Activated T-cell treated with anti-CD3 and anti-CD28 coated beads for 24 hours (primary cell): ENCODE measurements around the gene IQGAP2.
"Not testable (repeated sequence)": the region's sequence is repeated elsewhere in the genome, so short reads cannot be mapped to it uniquely, and the experiment has no call there.

Source experiments
- DNase-seq: peaks from one replicate; pipeline ENCODE4 v3.0.0-alpha.2; 2020; ENCODE audit warnings: low read depth

IQGAP2 gene

GRCh38 chr5:76535577-76535976 lies 132.5 kb downstream of the IQGAP2 start:
- no peak for DNase-seq

GRCh38 chr5:76537073-76537543 lies 134.0 kb downstream of the IQGAP2 start:
- no peak for DNase-seq

GRCh38 chr5:76542241-76542640 lies 139.2 kb downstream of the IQGAP2 start:
- no peak for DNase-seq

GRCh38 chr5:76542887-76543690 lies 140.0 kb downstream of the IQGAP2 start:
- DNase-seq, result peak; percentile 55

DNA sequence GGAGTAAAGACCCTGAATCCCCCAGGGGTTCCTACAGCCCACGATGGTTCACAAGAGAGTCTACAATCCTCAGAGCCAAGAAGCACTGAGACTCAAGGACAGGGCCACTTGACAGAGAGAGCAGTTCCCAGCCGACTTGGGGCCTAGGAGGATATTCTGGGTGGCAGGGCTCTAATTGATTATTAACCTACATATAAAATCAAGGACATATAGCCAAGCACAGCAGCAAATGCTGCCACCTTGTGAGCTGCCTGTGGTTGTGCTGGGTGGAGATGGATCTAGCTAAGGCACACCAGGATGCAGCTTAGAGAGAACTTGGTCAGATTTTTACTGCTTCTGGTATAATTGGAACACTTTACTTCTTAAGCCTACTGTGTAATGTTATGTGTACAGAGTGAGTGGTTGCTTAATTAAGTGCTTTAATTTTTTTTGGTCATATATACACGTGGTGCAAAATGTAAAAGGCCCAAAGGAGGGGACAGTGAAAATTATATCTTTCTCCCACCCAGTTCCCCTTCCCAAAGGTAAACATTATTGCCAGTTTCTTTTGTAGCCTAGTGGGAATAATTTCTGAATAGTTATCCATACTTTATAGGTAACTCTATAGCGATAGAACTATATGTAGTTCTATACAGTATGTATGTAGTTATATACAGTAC lies 141.3 kb downstream of the IQGAP2 start:
- DNase-seq, result peak; percentile 49

GRCh38 chr5:76545184-76545583 lies 142.1 kb downstream of the IQGAP2 start:
- DNase-seq, result no peak

- no peak for DNase-seq
Observed at GRCh38 chr5:76546497-76547102, 143.5 kb downstream of the IQGAP2 start.

- peak; percentile 37 for DNase-seq
Observed at GRCh38 chr5:76547242-76547890, 144.3 kb downstream of the IQGAP2 start.

- no peak for DNase-seq
Observed at GRCh38 chr5:76547891-76548524, 144.9 kb downstream of the IQGAP2 start.

DNA sequence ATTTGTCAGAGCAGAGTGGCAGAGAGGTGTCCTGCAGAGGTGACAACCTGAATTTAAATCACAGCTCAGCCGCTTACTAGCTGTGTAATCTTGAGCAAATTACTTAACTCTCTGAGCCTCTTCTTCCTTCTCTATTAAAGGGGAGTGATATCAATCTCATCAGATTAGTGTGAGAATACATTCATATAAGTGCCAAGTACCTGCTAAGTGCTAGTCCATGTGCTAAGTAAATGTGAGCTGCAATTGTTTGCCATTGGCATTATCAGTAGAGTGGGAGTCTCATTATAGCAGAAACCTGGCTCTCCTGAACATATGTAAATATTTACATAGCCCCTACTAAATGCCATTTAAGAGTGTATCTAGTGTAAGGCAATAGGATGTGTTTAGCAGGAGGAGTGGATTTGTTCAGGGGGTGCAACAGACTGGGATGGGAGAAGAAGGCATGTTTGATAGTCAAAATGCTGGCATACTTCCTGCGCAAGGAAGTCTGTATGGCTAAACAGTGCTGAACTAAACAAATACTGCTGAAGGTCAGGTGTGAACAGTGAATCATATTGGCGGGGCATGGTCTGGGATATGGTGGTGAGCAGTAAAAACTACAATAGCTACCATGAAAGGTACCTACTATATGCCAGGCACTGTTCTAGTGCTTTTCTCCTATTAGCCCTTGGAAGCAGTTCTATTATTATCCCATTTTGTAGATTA lies 145.6 kb downstream of the IQGAP2 start:
- DNase-seq, result no peak

- DNase-seq, result not testable (repeated sequence)
Observed at GRCh38 chr5:76550881-76551280, 147.8 kb downstream of the IQGAP2 start.

- no peak for DNase-seq
Observed at GRCh38 chr5:76552546-76552945, 149.5 kb downstream of the IQGAP2 start.

DNA sequence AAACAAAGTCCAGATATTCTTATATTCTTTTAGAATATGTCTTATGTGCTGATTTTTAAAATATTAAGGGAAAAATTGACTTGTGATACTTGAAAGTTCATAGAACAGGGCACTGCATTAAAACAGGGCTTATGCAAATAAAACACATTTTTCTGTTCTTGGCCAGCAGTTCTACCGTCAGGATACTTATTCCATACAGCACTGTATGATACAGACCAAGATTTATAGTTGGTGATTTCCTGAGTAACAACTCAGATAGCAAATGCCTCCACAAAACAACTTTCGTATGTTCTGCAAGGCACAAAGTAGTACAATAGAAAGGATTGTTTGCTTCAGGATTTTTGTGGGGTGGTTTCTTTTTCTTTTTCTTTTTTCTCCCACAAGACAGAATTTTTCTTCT lies 150.2 kb downstream of the IQGAP2 start:
- no peak for DNase-seq

GRCh38 chr5:76555114-76555513 lies 152.0 kb downstream of the IQGAP2 start:
- DNase-seq, result no peak

DNA sequence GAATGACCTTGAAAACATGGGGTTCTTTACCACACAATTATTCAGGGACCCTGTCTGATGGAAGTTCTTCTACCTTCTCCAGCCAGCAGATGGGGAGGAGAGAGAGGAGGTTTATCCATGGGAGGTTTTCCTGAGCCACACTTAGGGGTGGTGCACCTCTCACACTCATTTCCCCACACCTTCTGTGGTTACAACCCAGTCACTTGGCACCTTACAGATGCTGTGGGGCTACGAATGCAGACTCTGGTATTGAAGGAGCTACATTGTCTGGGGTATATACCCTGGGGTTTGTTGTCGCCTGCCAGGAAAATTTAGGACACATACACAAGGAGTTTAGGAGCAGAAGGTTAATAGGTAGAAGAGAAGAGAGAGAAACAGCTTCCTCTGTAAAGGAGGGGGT lies 152.6 kb downstream of the IQGAP2 start:
- DNase-seq, result no peak

DNA sequence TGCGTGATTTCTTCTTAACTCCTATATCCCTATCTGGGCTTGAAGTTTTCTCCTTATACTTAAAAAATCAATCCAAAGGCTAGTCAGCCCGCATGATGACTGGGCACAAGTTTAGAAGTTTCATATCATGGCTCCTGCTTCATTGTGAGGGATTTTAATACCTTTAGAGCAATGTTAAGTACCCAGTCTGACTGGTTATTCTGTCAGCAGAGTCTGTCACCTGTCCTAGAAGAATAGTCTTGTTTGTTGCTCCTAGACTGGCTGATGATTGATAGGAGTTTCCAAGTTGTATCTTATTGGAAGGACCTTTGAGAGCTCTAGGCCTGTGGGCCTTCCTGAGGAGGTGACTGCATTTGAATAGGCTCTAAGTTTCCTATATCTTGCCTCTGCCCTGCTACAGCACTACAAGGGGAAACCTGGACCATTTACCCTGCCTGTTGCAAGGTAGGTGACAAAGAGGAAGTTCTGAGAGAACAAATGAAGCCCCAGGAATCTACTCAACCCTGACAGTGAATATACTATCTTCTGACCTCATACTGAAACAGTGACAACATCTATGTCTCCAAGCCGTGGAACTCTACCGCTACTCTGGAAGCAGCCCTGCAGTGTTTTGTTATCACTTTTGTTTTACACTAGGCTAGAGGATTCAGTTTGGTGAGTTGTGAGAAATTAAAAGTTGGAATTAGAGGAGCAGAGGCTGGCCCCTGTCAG lies 153.6 kb downstream of the IQGAP2 start:
- DNase-seq, result no peak

GRCh38 chr5:76560952-76561891 lies 158.1 kb downstream of the IQGAP2 start:
- DNase-seq, result no peak

DNA sequence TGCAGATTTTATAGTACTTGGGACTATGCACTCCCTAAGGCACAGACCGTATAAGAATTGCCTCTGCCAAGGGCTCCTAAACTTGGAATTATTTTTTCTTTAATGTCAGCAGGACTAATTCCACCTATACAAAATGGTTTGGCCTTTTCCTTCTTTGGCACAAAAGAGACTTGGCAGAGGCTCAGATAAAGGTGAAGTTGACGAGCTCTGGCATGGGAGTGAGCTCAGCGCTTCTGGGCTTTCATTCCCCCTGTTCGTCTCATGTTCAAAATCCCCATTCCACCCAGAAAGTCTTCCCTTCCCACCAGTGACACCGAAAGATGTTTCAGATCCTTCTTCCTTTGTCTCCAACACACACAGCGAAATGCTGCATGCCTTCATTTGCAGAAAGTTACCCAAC lies 158.9 kb downstream of the IQGAP2 start:
- DNase-seq, result no peak

GRCh38 chr5:76565009-76565408 lies 161.9 kb downstream of the IQGAP2 start:
- DNase-seq, result no peak

DNA sequence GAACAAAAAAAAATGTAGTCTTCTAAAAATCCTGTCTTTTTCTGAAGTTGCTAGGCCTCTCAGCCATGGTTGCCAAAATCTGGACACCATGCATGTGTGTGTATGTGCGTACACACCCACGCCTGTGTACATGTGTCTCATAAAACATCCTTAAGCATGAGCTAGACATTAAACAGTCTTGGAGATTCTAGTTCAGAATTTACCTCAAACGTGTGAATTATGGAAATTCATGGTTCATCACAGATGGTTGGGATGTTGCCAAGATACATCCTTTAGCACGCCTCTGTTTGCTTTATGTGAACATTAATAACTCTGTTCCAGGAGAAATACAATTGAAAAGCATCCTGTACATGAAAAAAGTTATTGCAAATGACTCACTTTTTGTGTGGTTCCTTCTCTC lies 167.1 kb downstream of the IQGAP2 start:
- DNase-seq, result no peak
